Bone marrow (tissue), 2 donors: ENCODE results near the gene DNAJC2.

Source experiments
- DNase-seq, 2 donors: peaks; one replicate each; lab custom pipeline; 2025; lab: John Stamatoyannopoulos, UW

DNAJC2 gene, protein sequence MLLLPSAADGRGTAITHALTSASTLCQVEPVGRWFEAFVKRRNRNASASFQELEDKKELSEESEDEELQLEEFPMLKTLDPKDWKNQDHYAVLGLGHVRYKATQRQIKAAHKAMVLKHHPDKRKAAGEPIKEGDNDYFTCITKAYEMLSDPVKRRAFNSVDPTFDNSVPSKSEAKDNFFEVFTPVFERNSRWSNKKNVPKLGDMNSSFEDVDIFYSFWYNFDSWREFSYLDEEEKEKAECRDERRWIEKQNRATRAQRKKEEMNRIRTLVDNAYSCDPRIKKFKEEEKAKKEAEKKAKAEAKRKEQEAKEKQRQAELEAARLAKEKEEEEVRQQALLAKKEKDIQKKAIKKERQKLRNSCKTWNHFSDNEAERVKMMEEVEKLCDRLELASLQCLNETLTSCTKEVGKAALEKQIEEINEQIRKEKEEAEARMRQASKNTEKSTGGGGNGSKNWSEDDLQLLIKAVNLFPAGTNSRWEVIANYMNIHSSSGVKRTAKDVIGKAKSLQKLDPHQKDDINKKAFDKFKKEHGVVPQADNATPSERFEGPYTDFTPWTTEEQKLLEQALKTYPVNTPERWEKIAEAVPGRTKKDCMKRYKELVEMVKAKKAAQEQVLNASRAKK

DNA sequence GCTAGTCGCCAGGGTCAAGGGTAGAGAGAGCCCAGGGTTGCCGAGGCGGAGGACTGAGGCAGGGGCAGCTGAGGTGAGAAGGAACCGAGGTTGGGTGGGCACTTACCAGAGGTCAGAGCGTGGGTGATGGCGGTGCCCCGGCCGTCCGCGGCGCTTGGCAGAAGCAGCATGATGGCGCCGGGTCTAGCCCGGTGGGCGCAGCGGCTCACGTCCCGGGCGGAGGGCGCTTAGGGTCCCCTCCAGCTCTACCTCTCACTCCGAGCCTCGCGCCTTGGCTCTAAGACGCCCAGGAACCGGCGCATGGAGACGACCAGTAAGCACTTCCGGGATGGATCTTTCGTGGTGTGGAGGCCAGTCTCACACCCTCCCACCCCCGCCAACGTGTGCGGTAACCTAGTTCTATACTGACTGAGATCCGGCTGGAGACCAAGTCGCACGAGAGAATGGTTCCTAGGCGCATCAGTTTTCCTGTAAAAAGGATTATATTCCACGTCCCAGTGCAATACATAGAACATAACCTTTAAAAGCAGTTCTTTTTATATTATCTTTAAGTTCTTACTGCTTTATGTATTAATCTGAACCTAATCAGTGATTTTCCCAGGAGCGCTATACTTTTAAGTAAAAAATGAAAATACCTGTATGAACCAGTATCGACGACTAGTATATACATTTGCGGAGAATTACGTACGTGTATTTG is at the start of gene DNAJC2:
TSS of gene DNAJC2 (minus strand) at position 315 of the 697 bp plus-strand sequence. CDS start at position 170, 145 bp downstream.
- peak; percentile 44 to 92 for DNase-seq

DNA sequence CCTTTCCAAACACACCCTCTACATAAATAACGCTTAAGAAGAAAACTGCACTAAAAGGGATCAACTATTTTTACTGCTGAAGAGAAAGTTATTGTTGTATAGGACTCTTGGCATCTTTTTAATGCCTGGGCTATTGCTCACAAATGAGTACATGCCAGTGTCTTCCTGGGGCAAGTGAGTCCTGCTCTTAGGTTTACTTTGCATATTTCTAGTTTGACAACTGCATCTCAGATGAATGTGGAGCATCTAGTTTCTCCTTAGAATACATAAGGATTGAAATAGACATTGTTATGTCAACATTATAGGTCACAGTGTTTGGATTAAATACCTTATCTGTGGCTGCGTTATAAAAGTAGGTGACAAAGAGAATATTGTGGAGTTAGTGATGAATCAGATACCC is 47.4 kb upstream of the DNAJC2 start:
- no peak for DNase-seq

DNA sequence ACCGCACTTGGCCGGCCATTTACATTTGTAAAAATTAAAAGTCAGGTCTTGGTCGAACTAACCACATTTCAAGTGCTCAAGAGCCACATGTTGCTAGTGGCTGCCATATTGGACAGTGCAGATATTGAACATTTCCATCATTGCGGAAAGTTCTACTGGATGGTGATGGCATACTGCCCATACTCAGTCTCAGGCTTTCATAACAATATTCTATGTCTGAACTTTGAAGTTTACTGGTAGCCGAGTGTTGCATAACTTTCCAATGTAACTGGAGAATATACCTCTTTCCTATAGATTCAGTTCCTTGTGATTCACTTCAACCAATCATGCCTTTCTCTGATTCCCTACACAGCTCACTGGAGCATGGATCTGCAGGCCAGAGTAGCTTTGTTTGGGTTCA is 46.6 kb upstream of the DNAJC2 start:
- DNase-seq: no peak

DNA sequence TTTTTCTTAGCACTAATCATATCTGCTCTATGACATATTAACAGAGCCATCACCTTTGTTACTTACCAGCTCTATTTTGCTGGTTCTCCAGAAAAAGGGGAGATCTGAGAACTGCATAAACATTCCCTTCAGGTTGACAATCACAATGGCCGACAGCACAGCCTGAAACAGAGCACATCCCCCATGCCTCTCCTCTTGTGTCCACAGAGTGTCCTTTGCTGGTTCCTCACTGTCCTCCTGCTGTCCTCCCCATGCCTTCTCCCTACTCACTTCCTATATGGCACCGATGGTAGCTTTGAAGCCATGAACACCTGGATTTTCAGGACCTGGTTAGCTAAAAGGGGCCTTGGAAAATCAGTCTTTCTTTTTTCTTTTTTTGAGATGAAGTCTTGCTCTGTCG is 44.7 kb upstream of the DNAJC2 start:
- DNase-seq: no peak

DNA sequence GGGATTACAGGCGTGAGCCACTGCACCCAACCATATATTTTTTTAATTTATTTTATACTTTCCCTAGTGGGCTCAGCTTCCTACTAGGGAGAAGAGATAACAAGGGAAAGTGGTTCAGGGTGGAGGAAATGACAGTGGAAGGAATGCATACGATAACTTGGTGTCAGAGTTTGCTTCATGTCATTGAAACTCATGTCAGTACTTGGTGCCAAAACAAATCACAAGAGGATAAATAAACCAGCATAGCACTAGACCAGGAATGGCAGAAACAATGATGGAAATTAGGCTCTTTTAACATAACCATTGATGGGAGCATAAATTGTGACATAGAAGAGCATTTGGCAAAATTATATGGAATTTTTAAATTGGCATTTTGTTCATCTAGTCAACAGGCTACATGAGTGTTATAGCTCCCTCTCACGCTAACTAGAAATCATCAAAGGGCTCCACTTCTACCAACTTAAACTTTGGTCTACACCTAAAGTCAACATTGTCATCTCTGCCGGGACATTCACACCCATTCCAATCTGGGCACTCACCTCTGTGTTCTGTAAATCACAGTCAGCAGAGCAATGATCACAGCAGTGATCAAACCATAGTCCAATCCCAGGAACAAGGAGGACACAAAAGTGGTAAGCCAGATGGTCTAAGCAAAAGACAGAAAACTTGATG is 44.0 kb upstream of the DNAJC2 start:
- no peak for DNase-seq

DNA sequence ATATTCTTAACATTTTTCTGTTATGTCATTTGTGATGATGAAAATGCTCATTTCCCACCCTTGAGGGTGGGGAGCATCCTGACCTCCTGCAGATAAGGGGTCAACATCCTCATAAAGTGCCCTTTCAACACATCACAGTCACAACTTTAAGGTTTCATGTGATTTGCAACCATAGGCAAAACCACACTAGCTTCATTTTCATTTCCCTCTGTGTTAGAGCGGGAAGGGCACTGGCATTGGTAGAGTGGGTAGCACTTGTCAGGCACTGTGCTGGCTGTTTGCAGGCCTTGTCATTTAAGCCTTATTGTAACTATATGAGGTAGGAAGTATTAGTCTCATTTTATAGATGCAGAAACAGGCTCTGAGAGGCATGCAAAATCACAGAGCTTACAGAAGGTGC is 42.7 kb upstream of the DNAJC2 start:
- DNase-seq: no peak

DNA sequence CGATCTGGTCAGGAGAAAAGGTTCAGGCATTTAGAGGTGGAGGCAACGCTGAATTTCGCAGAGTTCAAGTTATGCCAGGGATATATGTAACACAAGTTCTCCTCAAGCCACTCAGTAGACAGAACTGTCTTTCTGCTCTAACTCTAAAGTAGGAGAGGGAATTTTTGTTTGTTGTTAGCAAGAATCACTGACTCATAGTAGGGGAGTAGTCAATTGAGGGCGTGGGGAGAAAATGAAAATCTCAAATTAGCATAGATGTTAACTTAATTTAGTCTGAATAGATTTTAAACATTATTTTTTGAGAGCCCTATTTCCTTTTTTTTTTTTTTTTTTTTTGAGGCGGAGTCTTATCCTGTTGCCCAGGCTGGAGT is 37.5 kb upstream of the DNAJC2 start:
- DNase-seq: no peak

DNA sequence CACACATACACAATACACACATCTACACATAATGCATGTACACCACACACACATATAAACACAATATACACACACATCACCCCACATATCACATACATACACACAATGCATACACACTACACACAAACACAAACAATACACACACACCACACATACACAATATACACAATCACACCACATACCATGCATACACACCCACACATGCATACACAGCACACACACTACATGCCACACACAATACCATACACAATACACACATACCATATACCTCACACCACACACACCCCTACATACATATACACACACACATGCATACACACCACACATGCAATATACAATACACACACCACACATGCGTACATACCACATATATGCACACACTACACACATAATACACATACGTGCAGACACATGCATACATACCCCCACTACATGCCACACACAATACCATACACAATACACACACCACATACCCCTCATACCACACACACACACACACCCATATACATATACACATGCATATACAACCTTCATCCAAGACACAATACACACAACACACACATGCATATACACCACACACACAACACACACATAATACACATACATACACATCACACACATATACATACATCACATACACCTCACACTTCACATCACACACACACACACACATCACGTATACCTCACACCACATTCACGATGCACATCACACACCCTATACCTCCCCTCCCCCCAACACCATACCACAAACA is 36.9 kb upstream of the DNAJC2 start:
- DNase-seq: no peak

DNA sequence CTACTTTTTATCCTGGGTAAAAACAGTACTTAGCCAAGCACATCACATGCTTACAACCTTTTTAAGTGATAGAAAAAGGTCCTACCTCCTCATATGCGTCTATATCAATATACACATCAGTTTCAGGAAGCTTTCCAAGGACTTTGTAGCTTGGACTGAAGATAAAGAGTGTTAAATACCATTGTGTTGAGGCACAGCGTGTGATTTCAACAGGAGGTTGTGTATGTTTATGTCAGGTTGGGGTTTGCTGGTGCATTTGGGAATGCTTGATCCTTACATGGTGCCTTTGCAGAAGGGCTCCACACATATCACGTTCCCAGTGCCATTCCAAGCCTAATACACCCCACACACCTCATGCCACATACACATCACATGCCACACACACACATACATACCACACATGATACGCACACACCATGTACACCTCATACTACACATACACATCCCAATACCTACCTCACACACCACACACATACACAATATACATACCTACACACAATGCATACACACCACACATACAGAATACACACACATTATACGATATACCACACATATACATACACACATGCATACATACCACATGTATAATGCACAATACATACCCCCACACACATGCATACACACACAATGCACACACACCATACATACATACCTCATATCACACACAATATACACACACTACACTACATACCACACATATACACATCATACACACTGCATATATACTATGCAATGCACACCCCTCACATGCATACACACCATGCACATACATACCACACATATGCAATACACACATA is 36.0 kb upstream of the DNAJC2 start:
- DNase-seq: no peak

DNA sequence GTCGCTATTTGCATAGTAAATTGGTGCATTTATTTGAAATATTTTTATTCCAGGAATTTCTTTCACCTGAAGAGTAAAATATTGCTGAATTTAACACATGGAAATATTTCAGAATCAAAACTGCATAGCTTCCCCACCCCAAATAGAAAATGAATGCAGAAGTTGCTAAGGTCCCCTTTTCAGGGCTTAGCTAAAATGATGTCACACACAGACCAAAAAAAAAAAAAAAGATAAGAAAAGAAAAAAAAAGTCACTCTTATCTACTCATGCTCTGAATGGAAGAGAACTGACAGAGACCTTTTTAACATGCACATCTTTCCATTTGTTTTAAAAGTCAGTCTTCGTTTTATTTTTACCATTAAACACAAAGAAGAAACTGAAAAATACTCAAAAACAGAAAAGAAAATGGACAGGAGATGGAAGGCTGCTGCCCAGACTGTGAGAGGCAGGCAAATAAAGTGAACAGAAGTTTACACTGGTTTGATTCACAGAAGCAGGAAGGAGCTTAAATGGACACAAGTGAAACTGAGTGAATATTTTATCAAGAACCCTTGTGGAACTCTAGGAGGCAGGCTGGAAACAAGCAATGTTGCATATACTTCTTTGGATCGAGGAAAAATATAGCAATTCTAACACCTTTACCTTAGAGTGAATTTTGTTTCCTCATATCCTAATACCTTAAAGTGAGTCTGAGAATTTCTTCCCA is 34.9 kb upstream of the DNAJC2 start:
- no peak for DNase-seq

DNA sequence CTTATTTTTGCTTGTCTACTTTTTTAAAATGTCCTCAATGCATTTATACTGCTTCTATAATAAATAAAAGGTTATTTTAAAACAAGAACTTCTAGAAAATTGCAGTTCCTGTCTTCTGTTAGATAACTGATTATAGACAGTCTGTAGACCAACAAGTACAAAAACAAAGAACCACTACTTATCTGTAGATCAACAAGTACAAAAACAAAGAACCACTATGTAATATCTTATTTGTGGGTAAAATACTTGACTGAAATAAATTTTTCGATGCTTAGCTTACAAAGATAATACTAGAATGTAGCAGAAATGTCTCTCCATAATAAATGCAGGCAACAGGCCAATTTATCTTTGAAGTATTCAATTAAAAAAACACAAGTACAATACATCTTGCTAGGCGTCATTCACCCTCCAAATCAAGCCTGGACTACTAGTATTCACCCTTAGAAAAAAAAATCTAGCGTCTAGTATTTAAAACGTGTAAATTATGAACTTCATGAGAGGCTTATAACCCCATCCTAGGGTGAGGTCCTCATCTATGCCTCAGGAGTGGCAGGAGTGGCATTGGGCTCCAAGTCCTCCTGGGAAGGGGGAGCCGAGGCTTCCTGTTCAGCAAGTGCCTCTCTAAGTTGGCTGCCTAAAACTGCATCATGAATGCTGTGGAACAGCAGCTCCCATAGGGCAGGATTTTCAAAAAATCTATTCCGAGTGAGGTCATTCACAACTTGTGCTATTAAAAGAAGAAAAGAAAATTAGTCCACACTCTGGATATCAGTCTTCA is 29.5 kb upstream of the DNAJC2 start:
- no peak for DNase-seq

DNA sequence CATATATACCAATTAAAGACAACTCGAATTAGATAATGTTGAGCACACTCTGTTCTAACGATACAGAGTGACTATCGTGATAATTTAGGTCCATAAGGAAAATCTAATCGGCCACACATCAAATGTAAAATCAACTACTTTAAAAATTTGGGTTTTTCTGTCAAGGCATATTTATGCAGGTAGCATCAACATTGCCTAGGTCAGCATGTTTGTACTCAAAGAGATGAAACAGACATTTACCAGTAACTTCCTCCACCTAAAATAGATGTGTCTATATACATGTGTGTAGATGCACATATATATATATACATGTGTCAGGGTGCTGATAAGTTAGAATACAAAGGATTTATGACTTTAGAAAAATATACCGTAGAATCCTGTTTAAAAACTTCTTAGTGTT is 24.9 kb upstream of the DNAJC2 start:
- no peak for DNase-seq

DNA sequence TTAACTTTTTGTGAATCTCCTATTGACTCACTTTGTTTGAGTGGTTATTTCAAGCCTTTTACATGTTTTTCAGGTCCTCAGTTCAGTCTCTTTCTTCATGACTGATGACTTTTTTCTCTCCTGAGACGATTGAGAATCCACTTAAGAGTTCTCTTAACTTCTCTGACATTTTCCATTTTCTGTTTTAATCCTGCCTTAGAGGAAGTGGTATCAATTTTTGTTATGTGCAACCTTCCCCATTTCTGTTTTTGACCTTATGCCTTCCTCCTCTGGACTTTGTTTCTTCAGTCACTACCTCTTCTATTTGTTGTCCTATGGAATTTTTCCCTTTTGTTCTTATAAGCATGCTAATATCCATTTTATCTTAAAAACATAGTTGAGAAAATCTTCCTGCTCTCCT is 5.2 kb upstream of the DNAJC2 start:
- DNase-seq: no peak

DNA sequence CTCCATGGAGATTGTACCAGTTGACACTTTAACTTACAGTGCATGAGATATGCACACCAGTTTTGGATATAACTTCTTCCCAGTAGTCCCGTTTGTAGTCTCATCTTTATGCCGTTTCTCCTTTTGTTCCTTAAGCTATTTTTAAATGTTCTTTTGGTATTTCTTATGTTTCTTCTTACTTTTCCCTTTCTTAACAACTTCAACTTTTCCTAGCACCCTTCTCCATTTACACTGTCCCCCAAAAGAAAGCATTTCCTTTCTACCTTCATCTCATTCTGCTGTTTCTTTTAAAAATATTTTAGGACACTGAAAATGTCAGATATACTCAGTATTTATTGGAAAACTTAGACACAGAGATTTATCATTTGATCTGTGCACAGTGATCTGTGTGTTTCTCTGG is 4.4 kb upstream of the DNAJC2 start:
- DNase-seq: no peak

DNA sequence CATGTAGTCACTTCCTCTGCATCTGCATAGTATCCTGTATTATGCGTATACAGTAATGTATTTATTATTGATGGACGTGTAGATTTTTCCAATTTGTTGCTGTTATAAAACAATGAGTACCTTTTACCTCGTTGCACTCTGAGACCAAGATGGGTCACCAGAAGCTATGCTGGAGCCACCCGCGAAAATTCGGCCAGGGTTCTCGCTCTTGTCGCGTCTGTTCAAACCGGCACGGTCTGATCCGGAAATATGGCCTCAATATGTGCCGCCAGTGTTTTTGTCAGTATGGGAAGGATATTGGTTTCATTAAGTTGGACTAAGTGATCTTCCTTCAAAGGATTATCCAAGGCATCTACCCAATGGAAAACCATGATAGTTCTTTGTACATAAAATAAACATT is 3.9 kb upstream of the DNAJC2 start:
- no peak for DNase-seq

DNA sequence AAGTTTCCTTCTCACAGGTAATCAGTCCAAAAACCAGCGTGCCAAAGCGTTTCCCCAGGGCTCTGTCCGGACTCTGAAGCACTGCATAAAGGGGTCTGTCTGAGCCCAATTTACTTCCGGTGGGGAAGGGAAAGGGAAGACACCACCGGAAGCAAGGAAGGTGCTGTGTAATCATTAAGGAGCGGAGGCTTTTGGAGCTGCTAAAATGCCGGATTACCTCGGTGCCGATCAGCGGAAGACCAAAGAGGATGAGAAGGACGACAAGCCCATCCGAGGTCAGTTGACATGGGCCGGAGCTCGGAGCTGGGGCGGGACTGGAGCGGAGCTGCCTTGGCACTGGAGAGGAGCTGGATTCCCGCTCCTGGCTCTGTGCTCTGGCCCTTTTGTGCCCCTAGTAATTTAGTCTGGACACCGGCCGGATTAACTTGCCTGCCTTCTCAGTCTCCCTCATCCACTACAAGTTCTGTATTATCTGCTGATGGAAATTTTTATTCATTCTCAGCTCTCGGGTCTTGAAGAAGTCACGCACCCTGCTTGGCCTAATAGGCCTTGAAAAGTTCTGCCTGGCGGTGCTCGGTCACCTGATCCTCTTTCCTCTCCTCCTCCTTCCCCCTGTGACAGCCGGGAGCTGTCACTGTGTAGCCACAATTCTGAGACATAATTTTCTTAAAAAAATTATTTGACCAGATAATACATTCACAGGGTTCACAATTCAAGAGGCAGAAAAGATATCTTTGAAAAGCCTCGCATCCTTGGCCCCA is 3.1 kb upstream of the DNAJC2 start, which contains the start of gene PSMC2:
TSS of gene PSMC2 (plus strand) at position 137 of the 761 bp plus-strand sequence. CDS start at position 206, 69 bp downstream.
- DNase-seq: peak; percentile 78 to 83

DNA sequence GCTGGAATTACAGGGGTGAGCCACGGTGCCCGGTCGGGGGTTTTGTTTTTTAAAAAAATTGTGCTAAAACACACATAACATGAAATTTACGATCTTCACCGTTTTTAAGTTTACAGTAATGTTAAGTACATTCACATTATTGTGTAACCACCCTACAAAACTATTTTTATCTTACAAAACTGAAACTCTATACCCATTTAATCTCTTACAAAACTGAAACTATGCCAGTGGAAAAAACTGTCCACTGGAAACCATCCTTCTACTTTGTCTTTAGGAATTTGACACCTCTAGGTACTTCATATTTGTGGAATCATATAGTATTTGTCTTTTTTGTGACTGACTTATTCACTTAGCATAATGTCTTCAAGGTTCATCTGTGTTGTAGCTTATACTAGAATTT is 1.8 kb upstream of the DNAJC2 start:
- DNase-seq: no peak

DNA sequence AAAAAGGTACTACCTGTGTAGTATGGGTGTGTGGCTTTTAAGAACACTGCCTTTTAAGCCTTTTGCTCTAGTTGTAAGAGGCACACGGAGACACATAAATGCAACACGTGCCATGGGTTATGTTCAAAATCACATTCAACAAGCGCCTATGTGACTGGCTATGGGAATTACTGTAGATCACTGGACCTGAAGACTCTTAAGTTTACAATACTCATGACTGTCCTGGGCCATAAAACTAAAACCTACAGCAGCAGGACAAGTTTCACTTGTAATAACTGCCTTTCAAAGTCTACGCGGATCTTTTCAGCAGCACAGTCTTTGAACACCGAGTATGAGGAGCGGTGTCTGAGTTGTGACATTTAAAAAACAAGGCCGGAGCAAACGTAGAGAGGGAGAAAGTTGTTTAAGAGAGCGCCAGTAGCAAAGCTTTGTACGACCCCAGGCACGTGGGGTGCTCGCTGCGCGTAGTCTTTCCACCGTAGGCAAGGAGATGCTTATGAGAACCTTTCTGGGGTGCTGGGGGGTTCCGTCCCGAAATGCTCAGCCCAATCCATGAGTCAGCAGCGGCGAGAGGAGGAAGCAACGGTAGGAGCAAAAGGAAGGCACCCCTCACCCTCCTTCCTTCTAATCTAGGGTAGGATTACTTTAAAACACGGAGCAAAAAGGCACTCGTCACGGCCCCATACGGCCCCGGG is 662 bp downstream of the DNAJC2 start:
- DNase-seq: peak in 1 of 2 donors; percentile 60
